BE2C (cell line): ENCODE data around the gene MATN1.

ENCODE experiments used
- DNase-seq: peaks from one replicate; pipeline ENCODE4 v3.0.0-alpha.2; 2020
- H3K27me3 ChIP-seq: fragments of 250-450 bp; sonication (Bioruptor Pico); 2 replicates; pipeline ENCODE4 v1.5.1; 2020; ENCODE audit warnings: mild to moderate bottlenecking
- H3K36me3 ChIP-seq: fragments of 250-450 bp; sonication (Bioruptor Pico); 2 replicates; pipeline ENCODE4 v1.5.1; 2020; ENCODE audit warnings: mild to moderate bottlenecking
- H3K4me1 ChIP-seq: fragments of 250-450 bp; sonication (Bioruptor Pico); 2 replicates; pipeline ENCODE4 v1.5.1; 2020
- H3K4me3 ChIP-seq: 2 replicates; pipeline ENCODE4 v1.5.1; 2011; ENCODE audit warnings: low read depth, low read length
- H3K9me3 ChIP-seq: fragments of 250-450 bp; sonication (Bioruptor Pico); 2 replicates; pipeline ENCODE4 v1.5.1; 2020
- TF ChIP-seq, protein P1 (sequence below): IDR thresholded peaks from 2 replicates; pipeline ENCODE4 v1.5.1; 2012; ENCODE audit warnings: mild to moderate bottlenecking, low read depth, low read length

The MATN1 gene

DNA sequence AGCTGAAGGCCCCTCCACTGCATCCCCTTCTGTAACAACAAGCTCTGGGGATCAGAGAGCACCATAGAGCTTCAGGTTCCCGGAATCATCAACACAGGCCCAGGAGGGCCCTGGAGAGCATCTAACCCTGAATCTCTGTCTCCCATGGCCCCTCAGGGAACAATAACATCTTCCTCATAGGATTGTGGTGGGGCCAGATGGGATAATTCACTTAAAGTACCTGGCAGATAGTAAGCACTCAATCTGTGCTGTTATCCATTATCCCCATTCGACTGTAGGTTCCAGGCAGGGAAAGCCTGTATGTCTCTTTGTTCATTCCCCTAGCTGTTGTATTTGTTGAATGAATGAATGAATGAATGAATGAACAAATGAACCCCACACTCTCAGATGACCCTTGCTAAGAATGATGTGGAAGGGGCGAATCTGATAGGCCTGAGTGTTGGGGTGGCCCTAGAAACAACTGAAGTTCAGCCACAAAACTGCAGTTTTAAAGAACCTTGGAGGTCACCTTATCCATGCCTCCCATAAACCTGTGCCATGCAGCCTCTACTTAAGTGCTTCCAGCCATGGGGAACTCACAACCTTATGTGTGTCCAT, 19.7 kb upstream of the MATN1 start:
- Histone ChIP-seq H3K9me3 (no peaks in the 10 kb centered on the region), H3K4me3 (no peak overlapping the region), H3K4me1 (no peaks in the 10 kb centered on the region), H3K27me3 (no peaks in the 10 kb centered on the region), H3K36me3 (no peaks in the 10 kb centered on the region)
- TF ChIP-seq, protein P1, sequence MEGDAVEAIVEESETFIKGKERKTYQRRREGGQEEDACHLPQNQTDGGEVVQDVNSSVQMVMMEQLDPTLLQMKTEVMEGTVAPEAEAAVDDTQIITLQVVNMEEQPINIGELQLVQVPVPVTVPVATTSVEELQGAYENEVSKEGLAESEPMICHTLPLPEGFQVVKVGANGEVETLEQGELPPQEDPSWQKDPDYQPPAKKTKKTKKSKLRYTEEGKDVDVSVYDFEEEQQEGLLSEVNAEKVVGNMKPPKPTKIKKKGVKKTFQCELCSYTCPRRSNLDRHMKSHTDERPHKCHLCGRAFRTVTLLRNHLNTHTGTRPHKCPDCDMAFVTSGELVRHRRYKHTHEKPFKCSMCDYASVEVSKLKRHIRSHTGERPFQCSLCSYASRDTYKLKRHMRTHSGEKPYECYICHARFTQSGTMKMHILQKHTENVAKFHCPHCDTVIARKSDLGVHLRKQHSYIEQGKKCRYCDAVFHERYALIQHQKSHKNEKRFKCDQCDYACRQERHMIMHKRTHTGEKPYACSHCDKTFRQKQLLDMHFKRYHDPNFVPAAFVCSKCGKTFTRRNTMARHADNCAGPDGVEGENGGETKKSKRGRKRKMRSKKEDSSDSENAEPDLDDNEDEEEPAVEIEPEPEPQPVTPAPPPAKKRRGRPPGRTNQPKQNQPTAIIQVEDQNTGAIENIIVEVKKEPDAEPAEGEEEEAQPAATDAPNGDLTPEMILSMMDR, result no peak
- DNase-seq, result no peak

DNA sequence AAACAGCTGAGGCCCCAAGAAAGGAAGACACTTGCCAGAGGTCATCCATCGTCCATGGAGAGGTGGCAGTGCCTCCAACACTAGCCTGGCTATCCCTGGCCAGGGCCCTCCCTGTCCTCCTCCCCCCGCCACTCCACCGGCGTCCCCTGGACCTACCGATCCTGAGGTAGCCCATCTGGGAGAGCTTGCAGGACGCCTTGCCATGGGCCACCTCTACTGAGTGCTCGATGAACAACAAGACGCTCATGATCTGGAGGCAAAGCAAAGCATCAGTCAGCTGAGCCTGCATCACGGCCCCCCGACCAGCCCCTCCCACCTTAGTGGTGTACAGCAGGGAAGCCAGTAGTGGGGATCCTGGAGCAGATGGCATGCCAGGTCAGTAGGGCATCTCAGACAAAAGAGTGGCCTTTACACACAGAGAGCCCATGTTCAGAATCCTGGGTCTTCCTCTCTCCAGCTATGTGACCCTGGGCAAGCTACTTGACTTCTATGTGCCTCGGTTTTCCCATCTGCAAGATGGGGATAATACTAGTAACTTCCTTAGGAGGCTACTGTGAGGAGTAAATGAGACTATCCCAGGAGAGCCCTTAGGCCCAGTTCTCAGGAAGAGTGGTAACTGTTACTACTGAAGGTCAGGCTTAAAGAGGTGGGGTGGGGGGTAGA, 19.0 kb upstream of the MATN1 start:
- H3K36me3 ChIP-seq, result no peaks in the 10 kb centered on the region
- H3K4me3 ChIP-seq, result no peak overlapping the region
- H3K9me3 ChIP-seq, result no peaks in the 10 kb centered on the region
- H3K27me3 ChIP-seq, result no peaks in the 10 kb centered on the region
- DNase-seq, result no peak
- TF ChIP-seq, protein P1, result no peak
- no peaks in the 10 kb centered on the region for H3K4me1 ChIP-seq

DNA sequence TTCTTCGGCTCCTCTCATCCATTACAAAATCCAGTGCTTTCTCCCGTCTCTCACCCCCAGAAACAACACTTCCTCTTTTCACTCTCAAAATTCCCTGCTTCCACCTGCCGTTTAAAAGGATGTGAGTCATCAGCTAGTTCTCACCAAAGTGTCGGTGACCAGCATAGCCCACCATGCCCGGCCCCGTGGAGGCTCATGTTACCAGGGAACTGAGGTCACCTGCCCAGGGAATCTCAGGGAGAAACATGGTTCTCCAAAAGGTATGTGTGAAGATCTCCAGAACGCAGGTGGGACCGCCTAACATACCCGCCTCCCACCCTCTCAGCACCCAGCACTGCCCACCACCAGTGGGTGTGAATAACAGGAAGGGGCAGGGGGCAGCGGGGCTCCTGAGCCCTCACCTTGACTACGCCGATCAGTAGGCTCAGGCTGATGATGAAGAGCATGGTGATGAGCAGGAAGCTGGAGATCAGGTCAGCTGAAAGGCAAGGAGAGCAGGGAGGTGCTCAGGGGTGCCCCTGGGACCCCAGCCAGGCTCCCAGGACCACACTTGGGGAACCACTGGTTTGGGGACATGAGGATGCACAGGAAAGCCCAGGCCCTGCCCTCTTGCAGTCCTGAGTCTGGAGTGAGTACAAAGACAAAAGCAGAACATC, 18.0 kb upstream of the MATN1 start:
- Histone ChIP-seq H3K4me1 (no peaks in the 10 kb centered on the region), H3K27me3 (no peaks in the 10 kb centered on the region), H3K9me3 (no peaks in the 10 kb centered on the region), H3K4me3 (no peak overlapping the region), H3K36me3 (no peaks in the 10 kb centered on the region)
- DNase-seq, result no peak
- TF ChIP-seq, protein P1, result no peak

DNA sequence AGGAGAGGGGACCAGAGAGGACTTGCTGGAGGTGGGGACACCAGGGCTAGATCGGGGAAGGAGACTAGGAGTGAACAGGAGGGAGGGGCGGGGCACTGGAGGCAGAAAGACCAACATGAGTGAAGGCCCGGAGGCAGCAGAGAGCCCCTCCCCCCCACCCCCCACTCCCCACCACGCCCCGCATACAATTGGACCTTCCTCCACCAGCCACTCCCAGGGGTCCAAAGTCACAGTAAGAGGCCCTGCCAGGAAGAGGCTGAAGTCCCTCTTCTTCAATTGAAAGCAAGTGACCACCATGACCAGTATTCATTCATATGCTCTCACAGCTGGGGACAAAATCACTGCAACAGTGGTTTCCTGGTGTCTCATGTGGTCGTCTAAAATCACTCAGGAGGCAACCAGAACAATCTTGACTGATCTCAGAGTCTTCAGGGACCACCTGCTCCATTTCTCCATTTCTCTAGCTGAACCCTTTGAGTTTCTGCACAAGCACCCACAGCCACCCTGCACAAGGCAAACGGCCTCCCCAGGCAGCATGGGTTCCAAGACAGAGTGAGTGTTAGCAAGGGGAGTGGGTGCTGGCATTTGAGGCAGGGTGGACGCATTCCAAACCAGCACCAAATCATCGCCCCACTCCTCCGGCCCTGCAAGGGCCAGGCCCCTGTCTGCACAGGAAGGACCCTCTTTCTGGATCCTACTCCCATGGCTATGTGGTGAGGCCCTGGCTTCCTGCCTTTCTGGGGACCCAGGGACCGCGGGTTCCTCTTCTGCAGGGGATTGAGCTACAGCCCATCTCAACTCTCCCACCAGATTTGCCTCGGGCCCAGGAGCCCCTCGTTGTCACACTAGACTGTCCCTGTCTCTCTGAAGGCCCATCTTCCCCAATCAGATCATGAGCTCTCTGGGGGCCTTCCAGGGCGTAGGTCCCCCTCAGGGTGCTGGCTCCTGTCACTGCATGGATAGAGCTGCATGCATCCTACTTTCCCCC, 17.2 kb upstream of the MATN1 start:
- Histone ChIP-seq H3K36me3 (no peaks in the 10 kb centered on the region), H3K4me1 (no peaks in the 10 kb centered on the region), H3K27me3 (no peaks in the 10 kb centered on the region), H3K4me3 (no peak overlapping the region), H3K9me3 (no peaks in the 10 kb centered on the region)
- DNase-seq, result no peak
- TF ChIP-seq, protein P1, result no peak

DNA sequence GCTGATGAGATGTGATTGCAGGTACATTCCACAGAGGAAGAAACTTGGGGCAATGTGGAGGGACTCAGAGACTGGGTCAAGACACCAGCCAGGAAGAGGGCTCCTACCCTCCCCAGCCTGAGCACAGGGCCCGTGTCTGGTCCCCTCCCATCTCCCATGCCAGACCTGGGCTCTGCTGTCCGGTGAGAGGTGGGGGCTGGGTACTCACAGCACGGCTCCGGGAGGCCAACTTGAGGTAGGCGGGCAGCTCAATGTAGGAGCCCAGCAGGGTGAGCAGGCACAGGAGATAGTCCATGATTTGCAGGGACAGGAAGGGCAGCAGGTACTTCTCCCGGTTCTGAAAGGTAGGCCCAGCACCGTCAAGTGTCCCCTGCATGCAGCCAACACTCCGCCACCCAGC, 16.2 kb upstream of the MATN1 start:
- Histone ChIP-seq H3K4me3 (no peak overlapping the region), H3K27me3 (no peaks in the 10 kb centered on the region), H3K9me3 (no peaks in the 10 kb centered on the region), H3K36me3 (no peaks in the 10 kb centered on the region), H3K4me1 (no peaks in the 10 kb centered on the region)
- no peak for DNase-seq
- TF ChIP-seq, protein P1, result no peak
